ENCODE measurements around the gene PAMR1.

DNA sequence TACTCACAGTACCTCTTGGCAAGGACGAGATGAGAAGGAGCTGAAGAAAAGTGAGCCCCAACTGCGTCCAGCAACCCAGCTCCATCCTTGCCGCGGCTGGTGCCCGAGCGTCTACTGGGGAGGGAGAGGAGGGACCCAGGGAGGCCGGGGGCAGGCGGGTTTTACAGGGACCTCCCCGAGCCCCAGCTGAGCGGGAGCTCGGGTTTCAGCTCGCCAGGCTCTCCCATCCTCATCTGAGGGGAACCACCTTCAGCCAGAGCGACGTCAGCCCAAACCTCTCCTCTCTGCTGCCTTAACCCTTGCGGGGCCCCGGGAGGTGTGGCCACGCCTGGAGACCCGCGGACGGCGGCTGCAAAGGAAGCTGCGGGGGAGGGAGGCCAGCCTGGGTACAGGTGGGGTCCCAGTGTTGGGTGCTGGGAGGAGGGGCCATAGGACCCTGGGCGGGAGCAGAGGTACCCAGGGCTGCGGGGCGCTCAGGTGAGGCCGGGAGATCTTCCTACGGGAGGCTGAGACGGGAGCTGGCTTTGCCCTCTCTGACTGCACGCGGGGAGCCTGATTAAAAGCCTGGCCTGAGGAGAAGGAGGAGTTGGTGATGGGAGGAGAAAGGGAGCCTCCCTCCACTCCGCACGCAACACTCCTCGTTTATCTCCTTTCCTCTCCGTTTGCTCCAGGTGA is at the start of gene PAMR1:
- TF ChIP-seq EZH2 (IDR thresholded peaks at IDR 0.05; ENCODE audit: low read length, missing control alignments): no peak
- TF ChIP-seq, protein P1, sequence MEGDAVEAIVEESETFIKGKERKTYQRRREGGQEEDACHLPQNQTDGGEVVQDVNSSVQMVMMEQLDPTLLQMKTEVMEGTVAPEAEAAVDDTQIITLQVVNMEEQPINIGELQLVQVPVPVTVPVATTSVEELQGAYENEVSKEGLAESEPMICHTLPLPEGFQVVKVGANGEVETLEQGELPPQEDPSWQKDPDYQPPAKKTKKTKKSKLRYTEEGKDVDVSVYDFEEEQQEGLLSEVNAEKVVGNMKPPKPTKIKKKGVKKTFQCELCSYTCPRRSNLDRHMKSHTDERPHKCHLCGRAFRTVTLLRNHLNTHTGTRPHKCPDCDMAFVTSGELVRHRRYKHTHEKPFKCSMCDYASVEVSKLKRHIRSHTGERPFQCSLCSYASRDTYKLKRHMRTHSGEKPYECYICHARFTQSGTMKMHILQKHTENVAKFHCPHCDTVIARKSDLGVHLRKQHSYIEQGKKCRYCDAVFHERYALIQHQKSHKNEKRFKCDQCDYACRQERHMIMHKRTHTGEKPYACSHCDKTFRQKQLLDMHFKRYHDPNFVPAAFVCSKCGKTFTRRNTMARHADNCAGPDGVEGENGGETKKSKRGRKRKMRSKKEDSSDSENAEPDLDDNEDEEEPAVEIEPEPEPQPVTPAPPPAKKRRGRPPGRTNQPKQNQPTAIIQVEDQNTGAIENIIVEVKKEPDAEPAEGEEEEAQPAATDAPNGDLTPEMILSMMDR (conservative IDR thresholded peaks at IDR 0.05 in 1 of 2, IDR thresholded peaks at IDR 0.05 in 1 of 2; ENCODE audit: low read depth in 1 of 2, low read length in 2 of 2): no peak

All from fibroblast of lung (primary cell).